ENCODE measurements around the gene TSPAN18. TPM values are rescaled to one million over a fixed set of nuclear protein-coding genes. Genes with fewer than 3 reads are reported as not detected.

TSPAN18 gene
- total RNA-seq, 1 donor from 2014 or later = 717 TPM

GRCh38 chr11:44963948-44964347, 237.2 kb downstream of the TSPAN18 start:
- TF ChIP-seq, protein P1, sequence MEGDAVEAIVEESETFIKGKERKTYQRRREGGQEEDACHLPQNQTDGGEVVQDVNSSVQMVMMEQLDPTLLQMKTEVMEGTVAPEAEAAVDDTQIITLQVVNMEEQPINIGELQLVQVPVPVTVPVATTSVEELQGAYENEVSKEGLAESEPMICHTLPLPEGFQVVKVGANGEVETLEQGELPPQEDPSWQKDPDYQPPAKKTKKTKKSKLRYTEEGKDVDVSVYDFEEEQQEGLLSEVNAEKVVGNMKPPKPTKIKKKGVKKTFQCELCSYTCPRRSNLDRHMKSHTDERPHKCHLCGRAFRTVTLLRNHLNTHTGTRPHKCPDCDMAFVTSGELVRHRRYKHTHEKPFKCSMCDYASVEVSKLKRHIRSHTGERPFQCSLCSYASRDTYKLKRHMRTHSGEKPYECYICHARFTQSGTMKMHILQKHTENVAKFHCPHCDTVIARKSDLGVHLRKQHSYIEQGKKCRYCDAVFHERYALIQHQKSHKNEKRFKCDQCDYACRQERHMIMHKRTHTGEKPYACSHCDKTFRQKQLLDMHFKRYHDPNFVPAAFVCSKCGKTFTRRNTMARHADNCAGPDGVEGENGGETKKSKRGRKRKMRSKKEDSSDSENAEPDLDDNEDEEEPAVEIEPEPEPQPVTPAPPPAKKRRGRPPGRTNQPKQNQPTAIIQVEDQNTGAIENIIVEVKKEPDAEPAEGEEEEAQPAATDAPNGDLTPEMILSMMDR (IDR thresholded peaks at IDR 0.05; ENCODE audit: unreplicated experiment) = no peak
- Mint-ChIP-seq H3K27me3 (ENCODE audit: unreplicated experiment) (peaks cover 2% of the 10 kb centered on the region), H3K36me3 (ENCODE audit: low read depth, unreplicated experiment) (no peaks in the 10 kb centered on the region), H3K27ac (ENCODE audit: unreplicated experiment) (no peak overlapping the region), H3K9me3 (ENCODE audit: unreplicated experiment) (no peaks in the 10 kb centered on the region), H3K4me1 (ENCODE audit: unreplicated experiment) (peaks cover 3% of the 10 kb centered on the region), H3K4me3 (ENCODE audit: unreplicated experiment) (no peak overlapping the region)
- DNase-seq (ENCODE audit: low spot score) = no peak

DNA sequence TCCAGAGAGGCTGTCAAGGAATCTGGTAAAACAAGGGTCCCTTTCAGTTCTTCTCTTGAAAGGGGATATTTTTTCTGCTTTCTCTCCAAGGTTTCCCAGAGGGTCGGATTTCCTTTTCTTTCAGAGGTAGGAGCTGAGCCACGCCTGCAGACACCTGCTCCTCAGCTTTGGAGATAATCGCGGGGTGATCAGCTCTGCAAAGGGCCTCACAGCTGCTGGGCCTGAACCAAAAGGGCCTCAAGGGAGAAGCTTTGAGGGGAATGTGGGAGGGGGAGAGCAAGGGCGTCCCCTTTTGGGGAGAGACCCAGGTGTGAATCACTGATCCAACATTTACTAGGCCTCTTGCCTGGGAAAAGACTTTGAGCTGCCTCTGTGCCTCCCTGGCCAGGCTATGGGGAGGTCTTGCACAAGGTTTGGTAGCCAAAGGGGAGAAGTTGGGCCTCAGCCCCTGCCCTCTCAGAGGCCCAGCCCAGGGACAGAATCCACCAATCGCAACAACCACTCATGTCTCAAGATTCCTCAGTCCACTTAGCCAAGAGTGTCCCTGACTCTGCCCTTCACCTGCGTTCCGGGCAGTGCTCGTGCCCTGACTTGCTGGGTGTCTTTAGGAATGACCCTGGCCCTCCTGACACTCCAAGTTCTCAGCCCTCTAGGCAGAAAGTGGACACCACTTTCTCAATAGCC, 237.9 kb downstream of the TSPAN18 start:
- no peaks in the 10 kb centered on the region for H3K9me3 Mint-ChIP-seq (ENCODE audit: unreplicated experiment)
- H3K4me1 Mint-ChIP-seq (ENCODE audit: unreplicated experiment) = peaks cover 3% of the 10 kb centered on the region
- H3K27me3 Mint-ChIP-seq (ENCODE audit: unreplicated experiment) = peaks cover 2% of the 10 kb centered on the region
- TF ChIP-seq, protein P1 (IDR thresholded peaks at IDR 0.05; ENCODE audit: unreplicated experiment) = no peak
- H3K4me3 Mint-ChIP-seq (ENCODE audit: unreplicated experiment) = no peak overlapping the region
- H3K27ac Mint-ChIP-seq (ENCODE audit: unreplicated experiment) = no peak overlapping the region
- no peak for DNase-seq (ENCODE audit: low spot score)
- H3K36me3 Mint-ChIP-seq (ENCODE audit: low read depth, unreplicated experiment) = no peaks in the 10 kb centered on the region

DNA sequence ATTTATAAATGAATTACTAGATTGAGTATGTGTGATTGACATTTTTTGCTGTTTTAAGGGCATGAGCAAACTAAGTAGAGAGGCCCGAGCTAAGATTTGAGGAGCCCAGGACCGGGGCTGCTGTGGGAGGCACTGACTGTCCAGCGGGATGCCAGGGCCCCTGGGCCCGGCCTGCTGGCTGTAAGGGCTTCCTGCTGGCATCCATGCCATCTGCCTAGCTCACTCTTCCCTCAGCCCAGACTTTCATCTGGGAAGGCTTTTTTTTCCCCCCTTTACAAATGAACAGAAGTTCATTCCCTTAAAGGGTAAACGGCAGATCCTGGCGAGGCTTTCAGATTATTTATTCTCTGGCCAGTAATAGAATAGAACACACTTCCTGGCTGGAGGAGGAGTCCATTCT, 239.9 kb downstream of the TSPAN18 start:
- Mint-ChIP-seq H3K27ac (ENCODE audit: unreplicated experiment) (no peak overlapping the region), H3K36me3 (ENCODE audit: low read depth, unreplicated experiment) (no peaks in the 10 kb centered on the region), H3K4me1 (ENCODE audit: unreplicated experiment) (peaks cover 8% of the 10 kb centered on the region), H3K27me3 (ENCODE audit: unreplicated experiment) (peaks cover 2% of the 10 kb centered on the region), H3K9me3 (ENCODE audit: unreplicated experiment) (no peaks in the 10 kb centered on the region), H3K4me3 (ENCODE audit: unreplicated experiment) (no peak overlapping the region)
- TF ChIP-seq, protein P1 (IDR thresholded peaks at IDR 0.05; ENCODE audit: unreplicated experiment) = no peak
- DNase-seq (ENCODE audit: low spot score) = no peak

- Mint-ChIP-seq H3K27ac (ENCODE audit: unreplicated experiment) (no peak overlapping the region), H3K27me3 (ENCODE audit: unreplicated experiment) (peaks cover 2% of the 10 kb centered on the region), H3K9me3 (ENCODE audit: unreplicated experiment) (no peaks in the 10 kb centered on the region), H3K4me3 (ENCODE audit: unreplicated experiment) (no peak overlapping the region), H3K36me3 (ENCODE audit: low read depth, unreplicated experiment) (peaks cover 3% of the 10 kb centered on the region), H3K4me1 (ENCODE audit: unreplicated experiment) (peaks cover 11% of the 10 kb centered on the region)
- TF ChIP-seq, protein P1 (IDR thresholded peaks at IDR 0.05; ENCODE audit: unreplicated experiment) = no peak
- no peak for DNase-seq (ENCODE audit: low spot score)
Measured at GRCh38 chr11:44967930-44968496, 241.3 kb downstream of the TSPAN18 start.

DNA sequence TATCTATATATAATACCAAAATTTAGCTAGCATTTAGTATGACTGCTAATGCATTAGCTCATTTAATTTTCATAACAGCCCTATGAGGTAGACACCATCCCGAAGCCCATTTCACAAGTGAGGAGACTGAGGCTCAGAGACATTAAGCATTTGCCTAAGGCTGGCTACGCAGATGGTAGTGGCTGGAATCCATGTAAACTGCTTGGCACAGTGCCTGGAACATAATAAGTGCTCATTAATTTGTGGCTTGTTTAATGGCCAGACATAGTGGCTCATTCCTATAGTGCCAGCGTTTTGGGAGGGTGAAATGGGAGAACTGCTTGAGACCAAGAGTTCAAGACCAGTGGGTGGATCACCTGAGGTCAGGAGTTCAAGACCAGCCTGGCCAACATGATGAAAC, 241.7 kb downstream of the TSPAN18 start:
- DNase-seq (ENCODE audit: low spot score) = no peak
- Mint-ChIP-seq H3K4me3 (ENCODE audit: unreplicated experiment) (no peak overlapping the region), H3K27ac (ENCODE audit: unreplicated experiment) (no peak overlapping the region), H3K9me3 (ENCODE audit: unreplicated experiment) (no peaks in the 10 kb centered on the region), H3K36me3 (ENCODE audit: low read depth, unreplicated experiment) (peaks cover 3% of the 10 kb centered on the region), H3K4me1 (ENCODE audit: unreplicated experiment) (peaks cover 11% of the 10 kb centered on the region), H3K27me3 (ENCODE audit: unreplicated experiment) (peaks cover 4% of the 10 kb centered on the region)
- TF ChIP-seq, protein P1 (IDR thresholded peaks at IDR 0.05; ENCODE audit: unreplicated experiment) = no peak
